T47D (cell line): ENCODE results near the gene NSG1.
"Not testable (repeated sequence)": the region's sequence is repeated elsewhere in the genome, so short reads cannot be mapped to it uniquely, and the experiment has no call there.

Experiments
- DNase-seq, 2 experiments: peaks; one replicate each; pipeline versions ENCODE4 v3.0.0 to v3.0.0-alpha.2; 2011 to 2012; ENCODE audit warnings: low read depth in 1 of 2, low spot score in 1 of 2
- JUND ChIP-seq: IDR thresholded peaks from 2 replicates; pipeline ENCODE4 v1.6.1; 2012; ENCODE audit warnings: low read depth
- in situ Hi-C: cut with HindIII; loops from 2 replicates; pipeline ENCODE4 v1.10.0; 2016; ENCODE audit warnings: low sequenced_read_pairs, low pct_unique_long_range_greater_than_20kb

NSG1 gene, protein sequence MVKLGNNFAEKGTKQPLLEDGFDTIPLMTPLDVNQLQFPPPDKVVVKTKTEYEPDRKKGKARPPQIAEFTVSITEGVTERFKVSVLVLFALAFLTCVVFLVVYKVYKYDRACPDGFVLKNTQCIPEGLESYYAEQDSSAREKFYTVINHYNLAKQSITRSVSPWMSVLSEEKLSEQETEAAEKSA

DNA sequence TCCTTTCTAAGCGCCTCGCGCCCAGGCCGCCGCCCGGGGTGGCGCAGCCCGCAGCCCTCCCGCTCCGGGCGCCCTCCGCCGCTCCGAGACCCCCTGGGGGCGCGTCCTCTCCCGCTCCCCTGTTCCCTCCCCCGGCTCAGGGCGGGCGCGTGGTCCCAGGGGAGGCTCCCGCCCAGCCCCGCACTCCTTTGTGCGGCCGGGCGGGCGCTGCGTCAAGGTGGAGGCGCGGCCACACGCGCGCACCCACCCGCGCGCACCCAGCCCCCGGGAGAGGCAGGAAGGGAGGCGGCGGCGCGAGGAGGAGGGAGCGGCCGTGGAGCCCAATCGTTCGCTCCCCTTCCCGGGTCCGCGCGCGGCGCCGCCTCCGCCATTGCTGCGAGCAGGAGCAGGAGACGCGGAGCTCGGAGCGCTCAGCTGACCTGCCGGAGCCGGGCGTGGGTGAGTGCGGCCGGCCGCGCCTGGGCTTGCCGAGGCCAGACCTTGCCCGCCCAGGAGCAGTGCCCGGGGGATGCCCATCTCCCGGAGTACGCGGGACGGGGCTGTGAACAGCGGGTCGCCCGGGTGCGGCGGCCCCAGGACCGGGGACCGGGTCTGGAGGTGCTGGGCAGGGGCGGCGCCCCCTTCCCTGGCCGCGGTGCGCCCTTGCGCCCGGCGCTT is at the start of gene NSG1:
TSS of gene NSG1 (plus strand) at position 367 of the 657 bp plus-strand sequence. CDS start 528 bp downstream, outside the sequence.
- DNase-seq: peak; percentile 28 to 41
- no peak for TF ChIP-seq JUND
- in situ Hi-C loops: no loop called here

DNA sequence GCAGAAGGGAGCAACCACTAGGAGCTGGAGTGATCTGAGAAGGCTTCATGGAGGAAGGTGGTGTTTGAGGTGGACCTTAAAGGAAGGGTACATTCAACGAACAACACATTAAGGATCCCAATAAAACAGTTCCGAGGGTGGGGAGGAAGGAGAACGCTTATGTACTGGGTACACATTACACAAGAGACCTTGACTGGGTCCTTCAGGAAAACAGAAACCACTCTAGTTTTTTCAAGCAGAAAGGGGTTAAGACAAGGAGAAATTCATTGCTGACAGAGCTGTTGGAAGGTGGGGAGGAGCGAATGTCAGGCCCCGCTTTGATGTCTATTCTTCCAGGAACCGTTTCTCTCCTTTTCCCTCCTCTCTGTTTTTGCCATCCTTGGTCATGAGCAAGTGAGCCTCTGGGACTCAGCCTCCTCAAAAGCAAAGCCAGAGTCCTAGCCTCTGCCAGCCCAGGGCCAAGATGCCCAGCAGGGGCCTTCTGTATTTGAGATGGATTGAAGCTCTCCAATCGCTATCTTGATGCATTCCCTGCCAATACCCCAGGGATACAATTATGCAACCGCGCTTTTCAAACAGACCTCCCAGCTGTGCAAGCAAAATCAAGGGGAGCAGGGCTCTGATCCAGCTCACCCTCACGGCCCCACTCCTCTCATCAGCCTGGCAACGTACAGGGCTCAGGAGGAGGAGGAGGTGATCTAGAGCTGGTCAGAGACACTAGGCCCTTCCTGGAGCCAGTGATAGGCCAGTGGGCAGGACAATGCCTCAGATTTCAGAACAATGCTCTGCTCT is 48.5 kb upstream of the NSG1 start:
- in situ Hi-C loops: no loop called here
- peak in 1 of 2 experiments; percentile 6 for DNase-seq

DNA sequence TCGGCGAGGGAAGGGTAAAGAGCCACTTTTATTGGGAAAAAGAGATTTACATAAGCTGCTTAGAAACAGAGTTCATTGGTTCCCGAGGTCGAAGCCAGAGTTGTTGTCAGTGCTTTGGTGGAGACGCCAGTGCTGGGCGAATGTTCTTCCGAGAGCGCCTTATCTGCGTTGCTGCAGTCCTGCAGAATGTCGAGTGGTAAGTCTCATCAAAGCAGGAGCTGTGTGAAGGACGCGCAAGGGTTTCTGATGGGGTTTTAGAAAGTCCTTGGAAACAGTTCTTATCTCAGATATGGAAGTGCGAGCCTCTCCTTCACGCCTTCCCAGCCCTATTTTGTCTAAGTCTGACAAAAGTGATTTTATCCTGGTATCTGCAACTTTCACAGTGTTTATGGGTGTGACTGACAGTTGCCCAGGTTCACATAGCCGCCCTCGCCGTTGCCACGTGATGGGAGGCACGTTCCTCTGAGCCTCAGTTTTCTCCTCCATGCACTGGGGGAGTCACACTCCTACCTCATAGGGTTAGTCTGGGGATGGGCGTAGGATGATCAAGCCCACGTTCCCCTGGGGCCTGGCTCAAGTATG is 47.3 kb upstream of the NSG1 start:
- TF ChIP-seq JUND: no peak
- DNase-seq: no peak
- in situ Hi-C loops: no loop called here

More for the DNA sequence above, 48.5 kb upstream of the NSG1 start:
- TF ChIP-seq JUND: no peak

DNA sequence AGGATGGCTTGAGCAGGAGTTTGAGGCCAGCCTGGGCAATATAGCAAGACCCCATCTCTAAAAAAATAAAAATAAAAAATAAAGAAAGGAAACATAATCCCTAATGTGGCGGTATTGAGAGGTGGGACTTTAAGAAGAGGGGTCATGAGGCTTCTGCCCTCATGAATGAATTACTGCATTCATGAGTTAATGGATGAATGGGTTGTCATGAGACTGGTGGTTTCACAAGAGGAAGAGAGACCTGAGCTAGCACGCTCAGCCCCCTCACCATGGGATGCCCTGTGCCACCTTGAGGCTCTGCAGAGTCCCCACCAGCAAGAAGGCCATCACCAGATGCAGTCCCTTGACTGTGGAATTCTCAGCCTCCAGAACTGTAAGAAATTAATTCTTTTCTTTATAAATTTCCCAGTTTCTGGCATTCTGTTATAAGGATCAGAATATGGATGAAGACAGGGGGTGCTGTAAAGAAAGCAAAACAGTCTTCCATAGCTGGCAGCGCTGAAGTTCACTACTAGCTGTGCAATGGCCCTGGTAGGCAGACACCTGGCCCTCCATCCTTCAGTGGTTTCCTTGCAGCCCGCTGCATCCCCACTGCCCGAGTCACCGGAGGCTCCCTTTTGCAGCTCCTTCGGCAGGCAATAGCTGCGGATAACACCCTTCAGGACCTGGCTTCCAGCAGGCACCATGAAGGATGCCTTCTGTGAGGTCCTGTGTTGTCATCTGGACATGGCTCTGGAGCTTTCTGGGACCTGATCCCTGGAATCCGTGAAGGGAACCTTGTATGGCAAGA is 44.8 kb upstream of the NSG1 start:
- in situ Hi-C loops: no loop called here
- TF ChIP-seq JUND: no peak
- no peak for DNase-seq

DNA sequence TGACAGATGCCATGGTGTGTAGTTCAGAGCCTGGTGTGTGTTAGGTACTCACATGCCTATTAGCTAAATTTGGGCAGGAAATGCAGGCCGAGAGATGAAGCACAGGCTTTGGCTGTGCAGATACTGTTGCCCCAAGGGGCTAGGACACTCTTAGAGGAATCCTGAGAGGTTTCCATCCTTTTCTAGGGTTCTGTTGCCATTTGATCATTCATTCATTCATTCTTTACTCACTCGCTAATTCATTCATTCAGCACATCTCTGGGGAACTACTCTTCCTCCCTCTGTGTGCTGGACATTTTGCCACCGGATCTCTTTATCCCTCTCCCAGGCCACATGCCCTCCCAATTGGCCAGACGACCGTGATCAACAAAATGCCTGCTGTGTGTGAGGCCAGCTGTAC is 43.9 kb upstream of the NSG1 start:
- no peak for DNase-seq
- in situ Hi-C loops: no loop called here
- TF ChIP-seq JUND: no peak

DNA sequence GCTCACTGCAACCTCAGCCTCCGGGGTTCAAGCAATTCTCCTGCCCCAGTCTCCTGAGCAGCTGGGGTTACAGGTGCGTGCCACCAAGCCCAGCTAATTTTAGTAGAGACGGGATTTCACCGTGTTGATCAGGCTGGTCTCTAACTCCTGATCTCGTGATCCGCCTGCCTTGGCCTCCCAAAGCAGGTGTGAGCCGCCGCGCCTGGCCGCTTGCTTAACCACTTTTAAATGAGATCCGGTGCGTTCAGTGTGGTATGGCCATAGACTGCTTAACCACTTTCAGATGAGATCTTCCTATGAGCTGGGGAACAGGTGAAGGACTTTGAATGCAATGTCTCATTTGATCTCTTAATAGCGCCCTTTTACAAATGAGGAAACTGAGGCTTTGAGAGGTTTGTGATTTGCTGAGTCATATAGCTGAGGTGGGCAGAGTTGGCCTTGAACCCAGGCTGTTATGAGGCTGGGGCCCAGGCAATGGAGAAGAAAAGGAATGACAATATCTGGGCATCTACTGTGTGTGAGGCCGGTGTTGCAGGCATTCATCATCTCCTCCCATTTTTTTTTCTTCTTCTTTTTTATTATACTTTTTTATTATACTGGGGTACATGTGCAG is 41.9 kb upstream of the NSG1 start:
- no peak for DNase-seq
- in situ Hi-C loops: no loop called here

DNA sequence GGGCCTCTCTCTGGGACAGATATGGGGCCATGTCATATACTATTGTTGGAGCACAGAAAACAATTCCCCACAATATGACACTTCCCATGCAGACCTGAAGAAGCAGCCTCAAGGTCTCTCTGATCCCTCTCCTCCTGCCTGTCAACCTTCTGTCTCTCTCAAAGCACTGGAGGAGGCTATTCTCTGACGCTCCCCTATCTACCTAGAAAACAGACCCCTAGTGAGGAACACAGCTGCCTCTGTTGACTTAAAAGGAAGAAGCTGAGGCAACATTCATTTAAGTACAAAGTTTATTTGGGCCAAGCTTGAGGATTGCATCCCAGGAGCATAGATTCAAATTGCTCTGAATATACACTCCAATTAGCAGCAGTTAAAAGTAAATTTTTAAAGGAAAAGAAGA is 39.3 kb upstream of the NSG1 start:
- DNase-seq: no peak
- in situ Hi-C loops: no loop called here
- TF ChIP-seq JUND: no peak

More for the DNA sequence above, 41.9 kb upstream of the NSG1 start:
- no peak for TF ChIP-seq JUND

DNA sequence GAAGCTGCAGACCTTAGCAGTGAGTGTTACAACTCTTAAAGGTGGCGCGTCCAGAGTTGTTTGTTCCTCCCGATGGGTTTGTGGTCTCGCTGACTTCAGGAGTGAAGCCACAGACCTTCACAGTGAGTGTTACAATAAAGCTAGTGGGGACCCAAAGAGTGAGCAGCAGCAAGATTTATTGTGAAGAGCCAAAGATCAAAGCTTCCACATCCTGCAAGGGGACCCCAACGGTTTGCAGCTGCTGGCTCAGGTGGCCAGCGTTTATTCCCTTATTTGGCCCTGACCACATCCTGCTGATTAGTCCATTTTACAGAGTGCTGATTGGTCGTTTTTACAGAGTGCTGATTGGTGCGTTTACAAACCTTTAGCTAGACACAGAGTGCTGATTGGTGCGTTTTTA is 38.3 kb upstream of the NSG1 start:
- DNase-seq, in situ Hi-C loops: not testable (repeated sequence)

DNA sequence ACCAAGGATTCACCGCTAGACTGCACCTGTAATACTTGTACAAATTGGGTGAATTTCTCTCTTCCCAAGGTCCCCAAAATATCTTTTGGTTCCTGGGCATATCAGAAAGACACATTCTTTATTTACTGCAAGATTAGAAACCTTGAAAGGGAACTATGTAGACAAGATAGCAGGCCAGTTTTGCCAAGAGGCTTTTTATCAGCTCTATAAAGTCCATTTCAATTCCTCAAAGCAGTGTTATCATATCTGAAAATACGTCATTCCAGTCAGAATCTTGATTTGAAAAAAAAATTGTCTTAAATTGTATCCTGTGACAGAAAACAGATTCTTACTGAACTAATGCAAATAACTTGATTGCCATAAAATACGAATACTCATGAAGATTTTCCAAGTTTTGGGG is 37.0 kb upstream of the NSG1 start:
- no peak for DNase-seq
- in situ Hi-C loops: no loop called here
- no peak for TF ChIP-seq JUND

DNA sequence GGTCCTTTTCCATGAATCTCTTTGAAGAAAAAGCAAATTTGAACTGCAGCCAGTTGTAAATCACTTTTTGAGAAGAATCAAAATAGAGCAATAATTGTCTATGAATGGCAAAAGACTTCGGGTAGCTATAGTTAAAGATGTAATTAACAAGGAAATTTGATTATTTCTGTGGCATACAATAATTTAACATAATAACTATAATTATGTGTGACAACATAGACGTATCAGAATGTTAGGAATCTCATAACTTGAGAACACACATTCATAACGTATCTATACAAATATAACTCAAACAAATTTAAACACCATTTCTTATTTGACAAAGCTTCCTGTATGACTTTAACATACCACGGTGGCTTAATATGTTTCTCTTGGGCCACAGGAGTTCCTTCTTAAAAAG is 36.0 kb upstream of the NSG1 start:
- in situ Hi-C loops: no loop called here
- no peak for DNase-seq
- TF ChIP-seq JUND: no peak

DNA sequence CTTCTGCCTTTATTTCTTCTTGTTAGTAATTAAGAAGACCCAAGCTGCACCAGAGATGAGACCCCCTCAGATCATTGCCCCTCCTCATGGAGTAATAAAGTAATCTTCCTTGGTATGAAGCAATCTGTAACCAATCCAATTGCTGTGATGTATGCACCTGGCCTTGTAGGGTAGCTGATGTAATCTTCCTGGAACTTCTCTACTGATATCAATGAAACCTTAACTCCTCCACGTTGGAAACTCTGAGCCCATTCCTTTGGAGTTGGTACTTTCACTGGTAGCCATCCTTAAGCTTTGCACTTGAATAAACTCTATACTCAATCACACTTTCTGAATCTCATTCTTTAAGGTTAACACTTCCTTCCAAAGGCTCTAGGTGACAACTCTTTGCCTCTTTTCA is 31.6 kb upstream of the NSG1 start:
- no peak for TF ChIP-seq JUND
- in situ Hi-C loops: no loop called here
- no peak for DNase-seq
